ENCODE results near the gene CNKSR3.

CNKSR3 gene

DNA sequence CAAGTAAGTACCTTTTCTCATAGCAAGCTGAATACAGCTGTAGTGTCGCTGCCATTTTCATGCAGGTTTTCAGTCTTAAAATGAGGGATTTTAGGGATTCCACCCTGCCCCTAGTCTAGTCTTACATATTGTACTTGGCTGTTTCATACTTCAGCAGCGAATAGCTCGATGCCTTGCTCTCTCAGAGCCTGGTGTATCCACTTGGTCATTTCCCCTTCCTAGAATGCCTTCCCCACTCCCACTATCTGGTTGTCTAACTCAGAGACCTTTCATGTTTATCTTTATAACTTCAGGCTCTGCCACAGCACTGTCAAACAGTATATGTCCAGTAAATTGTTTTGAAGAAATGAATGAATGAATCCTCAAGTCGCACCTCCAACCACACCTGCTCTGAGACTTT lies 132.8 kb downstream of the CNKSR3 start:
- no peak for DNase-seq

DNA sequence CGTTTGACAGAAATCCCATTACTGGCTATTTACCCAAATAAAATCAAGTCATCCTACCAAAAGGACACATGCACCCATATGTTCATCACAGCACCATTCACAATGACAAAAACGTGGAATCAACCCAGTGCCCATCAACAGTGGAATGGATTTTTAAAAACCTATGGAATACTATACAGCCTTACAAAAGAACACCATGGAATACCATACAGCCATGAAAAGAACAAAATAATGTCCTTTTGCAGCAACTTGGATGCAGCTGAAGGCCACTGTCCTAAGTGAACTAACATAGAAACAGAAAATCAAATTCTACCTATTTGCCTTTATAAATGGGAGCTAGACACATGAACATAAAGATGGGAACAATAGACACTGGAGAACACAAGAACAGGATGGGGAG lies 136.5 kb downstream of the CNKSR3 start:
- DNase-seq: no peak

DNA sequence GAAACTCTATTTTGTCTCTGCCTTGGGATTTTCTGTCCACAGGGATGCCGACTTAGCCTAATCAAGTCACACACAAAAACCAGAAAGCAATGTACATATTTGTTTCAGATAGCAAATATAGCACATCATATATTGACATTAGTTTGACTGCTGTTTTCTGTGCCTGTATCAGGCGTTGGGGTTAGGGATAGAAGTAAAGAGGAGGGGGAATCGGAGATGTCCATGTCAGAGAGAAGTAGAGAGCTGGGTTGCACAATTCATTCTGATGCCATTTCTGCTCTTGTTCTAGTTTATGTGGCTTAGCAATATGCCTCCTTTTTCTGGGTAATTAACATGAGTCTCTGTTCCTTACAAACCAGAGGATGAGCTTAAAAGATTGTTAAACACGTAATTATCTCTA lies 139.2 kb downstream of the CNKSR3 start:
- DNase-seq: no peak

DNA sequence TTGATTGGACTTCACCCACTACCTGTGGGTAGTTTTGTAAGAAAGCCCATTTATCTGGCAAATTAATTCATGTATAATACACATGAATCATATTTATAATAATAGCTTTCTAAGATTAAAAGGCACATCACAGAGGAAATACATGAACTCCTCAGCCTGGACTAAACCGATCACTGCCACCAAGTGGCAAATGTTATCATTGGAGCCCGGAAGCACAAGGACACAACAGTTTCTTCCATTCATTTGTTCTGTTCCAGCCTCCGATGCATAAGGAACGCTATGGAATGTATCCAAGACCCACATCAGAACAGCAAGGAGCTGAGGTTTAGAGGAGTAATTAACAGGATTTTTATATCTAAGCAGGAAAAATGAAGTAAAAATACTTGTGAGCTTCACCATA lies 139.9 kb downstream of the CNKSR3 start:
- no peak for DNase-seq

DNA sequence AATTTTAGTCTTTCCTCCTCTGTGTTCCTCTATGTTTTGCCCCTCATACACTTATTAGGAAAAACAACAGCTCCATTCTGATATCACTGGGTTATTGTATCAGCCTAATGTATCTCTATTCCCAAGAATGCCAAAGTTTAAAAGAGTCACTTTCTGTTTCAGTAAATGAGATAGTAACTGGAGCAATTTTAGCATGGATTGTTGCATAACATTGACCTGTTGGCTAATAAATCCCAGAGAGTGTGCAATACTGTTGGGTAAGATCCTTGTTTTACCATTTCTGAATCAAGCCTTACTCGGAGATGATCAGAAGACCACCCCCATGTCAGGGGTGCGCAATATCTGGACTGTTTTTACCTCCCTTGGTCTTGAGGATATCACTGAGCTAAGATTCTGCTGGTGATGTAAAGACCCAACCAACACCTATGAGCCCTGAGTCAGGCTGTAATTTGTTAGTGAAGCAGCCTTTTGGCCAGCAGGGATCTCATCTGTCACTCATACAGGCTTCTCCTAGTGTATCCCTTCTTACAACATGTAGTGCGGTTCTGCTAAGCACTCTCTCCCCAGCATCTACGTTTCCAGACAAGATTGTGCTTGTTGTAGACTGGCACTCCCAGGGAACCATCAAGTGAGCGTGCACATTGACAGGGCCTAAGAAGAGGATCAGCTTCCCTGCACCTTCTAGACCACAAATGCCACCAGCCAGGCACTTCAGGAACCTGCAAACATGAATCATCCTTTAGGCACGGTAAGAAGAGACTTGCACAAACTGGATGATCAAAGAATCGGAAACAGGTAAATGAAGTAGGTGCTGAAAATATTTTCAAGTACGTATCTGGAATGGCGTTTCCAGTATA lies 142.4 kb downstream of the CNKSR3 start:
- DNase-seq: no peak

DNA sequence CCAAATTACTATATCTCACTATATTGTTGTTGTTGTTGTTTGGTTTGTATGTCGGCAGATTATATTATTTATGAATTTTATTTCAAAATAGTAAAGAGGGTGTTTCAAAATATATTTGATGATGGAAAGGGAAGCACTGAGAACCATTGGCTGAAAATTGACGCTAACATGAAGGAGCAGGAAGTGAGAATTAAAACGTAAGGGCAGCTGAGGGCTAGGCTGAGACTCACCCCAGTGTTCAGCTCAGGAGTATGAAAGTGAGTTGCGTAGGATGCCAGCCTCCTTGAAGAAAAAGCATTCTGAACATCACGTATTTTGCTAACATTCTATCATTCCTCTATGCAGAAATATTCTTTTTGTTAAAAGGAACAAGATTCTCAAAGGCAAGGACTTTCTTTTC lies 143.1 kb downstream of the CNKSR3 start:
- DNase-seq: no peak

DNA sequence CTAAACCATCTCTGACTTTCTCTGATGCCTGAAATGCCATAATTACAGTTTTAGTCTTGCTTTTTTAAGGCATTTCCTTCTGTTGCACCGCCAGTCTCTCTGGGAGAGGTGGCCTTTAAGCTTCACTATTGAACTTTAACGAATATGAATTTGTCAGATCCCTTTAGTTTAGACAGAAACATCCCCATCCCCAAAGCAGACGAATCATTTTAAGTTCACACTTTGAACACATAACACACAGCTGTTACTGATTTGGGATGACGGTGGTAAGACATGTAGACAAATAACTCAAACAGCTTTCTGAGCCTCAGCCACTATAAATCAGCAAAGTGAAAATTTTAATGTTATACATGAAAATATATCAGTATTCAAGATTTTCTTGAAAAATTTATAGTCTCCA lies 146.7 kb downstream of the CNKSR3 start:
- DNase-seq: no peak

DNA sequence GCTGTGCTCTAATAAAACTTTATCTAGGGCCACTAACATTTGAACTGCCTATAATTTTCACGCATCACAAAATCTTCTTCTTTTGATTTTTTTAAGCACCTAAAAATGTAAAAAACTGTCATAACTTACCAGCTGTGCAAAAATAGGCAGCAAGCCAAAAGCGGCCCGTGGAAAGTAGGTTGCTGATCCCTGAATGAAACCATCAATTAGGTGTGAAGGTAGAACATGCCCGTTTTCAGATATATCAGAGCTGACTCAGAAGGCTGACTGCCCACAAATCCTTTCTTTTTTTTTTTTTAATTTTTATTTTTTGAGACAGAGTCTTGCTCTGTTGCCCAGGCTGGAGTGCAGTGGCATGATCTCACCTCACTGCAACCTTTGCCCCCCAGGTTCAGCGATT lies 149.0 kb downstream of the CNKSR3 start:
- no peak for DNase-seq

DNA sequence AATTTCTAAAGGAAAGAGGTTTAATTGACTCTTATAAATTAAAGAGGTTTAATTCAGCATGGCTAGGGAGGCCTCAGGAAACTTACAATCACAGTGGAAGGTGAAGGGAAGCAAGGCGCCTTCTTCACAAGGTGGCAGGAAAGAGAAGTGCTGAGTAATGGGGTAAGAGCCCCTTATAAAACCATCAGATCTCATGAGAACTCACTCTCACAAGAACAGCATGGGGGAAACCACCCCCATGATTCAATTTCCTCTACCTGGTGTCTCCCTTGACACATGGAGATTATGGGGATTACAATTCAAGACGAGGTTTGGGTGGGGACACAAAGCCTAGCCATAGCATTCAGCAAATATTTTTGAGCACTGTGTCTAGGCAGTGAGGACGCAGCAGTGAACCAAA lies 150.0 kb downstream of the CNKSR3 start:
- no peak for DNase-seq

DNA sequence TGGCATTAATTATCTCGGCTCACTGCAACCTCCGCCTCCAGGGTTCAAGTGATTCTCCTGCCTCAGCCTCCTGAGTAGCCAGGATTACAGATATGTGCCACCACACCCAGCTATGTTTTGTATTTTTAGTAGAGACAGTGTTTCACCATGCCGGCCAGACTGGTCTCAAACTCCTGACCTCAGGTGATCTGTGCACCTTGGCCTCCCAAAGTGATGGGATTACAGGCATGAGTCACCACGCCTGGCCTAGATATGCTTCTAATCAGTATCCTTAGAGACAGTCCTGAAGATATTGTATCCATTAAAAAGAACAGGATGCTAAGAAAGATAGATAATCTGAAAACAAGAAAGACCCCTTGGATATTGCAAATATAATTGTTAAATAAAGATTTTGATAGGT lies 150.8 kb downstream of the CNKSR3 start:
- DNase-seq: no peak

DNA sequence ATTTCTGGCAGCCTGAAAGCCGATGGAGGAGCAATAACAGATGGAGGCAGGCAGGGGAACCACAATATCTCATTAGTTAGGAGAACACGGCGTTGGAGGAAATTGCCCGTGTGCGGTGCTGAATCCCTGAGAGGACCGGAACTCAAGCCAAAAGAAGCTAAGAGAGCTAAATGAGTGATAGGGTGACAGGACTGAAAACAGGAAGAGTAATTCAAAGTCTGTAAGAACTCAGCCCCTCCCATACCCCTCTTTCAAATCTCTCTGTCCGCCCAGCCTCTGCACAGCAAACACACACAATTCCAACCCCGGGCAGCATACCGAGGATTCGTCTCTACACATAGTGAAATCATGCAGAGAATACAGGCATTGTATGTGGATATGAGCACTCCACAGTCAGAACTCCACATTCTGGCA lies 151.3 kb downstream of the CNKSR3 start:
- DNase-seq: no peak

DNA sequence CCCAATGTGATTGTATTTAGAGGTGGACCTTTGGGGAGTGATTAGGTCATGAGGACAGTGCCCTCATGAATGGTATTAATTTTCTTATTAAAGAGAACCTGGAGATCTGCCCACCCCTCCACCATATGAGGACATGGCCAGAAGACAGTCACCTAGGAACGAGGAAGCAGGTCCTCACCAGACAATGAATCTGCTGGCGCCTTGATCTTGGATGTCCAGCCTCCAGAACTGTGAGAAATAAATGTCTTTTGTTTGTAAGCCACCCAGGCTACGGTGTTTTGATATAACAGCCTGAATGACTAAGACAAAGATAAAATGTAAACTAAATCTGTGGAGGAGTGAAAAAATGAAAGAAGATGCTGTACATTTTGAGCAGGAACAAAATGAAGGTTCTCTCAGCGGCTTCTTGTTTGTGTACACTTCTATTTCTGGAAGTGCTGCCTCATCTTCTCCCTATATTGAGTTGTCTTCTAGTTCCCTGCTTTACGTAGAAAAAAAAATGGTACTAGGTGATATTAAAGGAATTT lies 152.4 kb downstream of the CNKSR3 start:
- no peak for DNase-seq

DNA sequence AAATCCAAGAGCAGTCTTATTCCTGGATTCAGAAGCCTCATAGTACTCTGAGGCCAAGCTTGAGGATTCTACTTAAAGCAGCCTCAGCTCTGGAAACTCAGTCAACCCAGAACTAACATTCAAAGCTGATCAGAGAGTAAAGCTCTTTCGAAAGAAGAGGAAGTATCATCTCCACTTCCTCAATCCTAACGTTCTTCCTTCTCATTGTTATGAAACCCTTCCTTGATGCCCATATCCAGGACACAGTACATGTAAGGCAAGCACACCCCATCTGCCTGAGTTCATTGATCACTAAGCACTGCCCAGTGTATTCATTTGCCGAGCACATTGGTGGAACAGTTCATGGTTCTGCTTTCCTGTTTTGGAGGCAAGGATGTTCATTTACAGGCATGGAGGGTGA lies 153.8 kb downstream of the CNKSR3 start, which contains the start of gene IPCEF1:
IPCEF1 (minus strand) TSS at position 114 of the 400 bp plus-strand sequence. CDS start 90,856 bp downstream, outside the sequence.
- no peak for DNase-seq

DNA sequence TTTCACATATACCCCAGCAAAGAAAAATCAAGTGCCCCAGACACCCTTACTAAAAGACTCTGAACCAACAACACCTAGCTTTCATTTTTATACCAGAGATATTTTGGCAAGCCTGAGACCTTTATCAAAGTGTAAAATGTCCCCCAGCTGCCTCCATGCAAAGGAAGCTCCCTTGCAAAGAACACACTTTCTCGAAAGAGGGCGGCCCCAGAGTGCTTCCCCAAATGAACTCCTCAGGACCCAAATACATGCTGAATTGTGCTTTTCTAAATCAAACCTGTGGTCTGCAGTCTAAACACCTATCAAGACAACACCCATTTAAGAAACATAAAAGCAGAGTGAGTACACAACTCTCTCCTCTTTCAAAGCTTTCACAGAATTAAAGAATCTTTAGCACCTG lies 154.4 kb downstream of the CNKSR3 start:
- no peak for DNase-seq

DNA sequence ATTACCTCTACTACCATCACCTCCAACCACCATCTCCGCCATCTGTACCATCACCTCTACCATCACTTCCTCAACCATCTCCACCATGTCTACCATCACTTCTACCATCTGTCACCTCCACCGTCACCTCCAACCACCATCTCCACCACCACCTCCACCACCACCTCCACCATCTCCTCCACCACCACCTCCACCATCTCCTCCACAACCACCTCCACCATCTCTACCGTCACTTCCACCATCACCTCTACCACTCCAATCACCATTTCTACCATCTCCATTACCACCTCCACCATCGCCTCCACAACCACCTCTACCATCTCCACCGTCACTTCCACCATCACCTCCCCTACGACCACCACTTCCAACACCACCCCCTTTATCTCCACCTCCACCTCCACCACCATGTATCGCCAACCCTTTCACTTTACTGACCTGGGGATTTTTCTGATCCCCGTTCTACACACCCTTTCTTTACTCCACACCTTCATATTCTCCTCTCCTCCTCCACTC lies 156.2 kb downstream of the CNKSR3 start:
- DNase-seq: no peak

DNA sequence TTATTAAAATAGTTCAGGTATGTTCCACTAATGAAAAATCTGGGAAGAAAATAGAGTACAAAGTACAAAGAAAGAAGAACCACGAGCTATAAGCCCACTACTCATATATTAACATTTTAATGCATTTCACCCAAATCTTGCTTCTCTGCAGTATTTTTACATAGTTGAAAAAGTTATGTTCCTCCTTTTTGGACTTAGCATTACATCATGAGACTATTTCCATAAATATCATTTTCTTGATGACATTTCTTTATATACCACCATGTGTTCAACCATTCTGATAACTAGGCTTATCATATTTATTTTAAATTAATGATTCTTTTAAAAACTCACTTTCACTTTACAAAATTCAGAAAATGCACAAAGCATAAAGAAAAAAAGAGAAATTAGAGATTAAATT lies 156.9 kb downstream of the CNKSR3 start:
- DNase-seq: no peak

DNA sequence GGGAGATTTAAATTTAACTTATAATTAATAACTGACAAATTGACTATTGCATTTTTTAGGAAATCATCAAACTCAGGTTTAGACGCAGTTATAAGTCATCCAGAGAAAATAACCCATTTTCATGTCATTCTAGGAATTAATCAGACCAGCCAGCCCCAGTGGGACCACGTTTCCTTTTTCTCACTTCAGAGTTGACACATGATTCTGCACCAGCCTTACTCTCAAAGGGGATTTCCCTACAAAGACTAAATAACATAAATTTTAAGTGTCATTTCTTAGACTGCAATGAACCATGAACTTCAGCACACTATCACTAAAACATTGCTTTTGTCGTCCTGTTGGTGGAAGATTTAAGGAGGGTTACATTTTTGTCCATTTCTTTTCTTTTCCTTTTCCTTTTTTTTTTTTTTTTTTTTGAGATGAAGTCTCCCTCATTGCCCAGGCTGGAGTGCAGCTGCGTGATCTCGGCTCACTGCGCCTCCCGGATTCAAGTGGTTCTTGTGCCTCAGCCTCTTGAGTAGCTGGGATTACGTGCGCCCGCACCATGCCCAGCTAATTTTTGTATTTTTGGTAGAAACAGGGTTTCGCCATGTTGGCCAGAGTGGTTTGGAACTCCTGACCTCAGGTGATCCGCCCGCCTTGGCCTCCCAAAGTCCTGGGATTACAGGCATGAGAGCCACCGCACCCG lies 157.4 kb downstream of the CNKSR3 start:
- no peak for DNase-seq

DNA sequence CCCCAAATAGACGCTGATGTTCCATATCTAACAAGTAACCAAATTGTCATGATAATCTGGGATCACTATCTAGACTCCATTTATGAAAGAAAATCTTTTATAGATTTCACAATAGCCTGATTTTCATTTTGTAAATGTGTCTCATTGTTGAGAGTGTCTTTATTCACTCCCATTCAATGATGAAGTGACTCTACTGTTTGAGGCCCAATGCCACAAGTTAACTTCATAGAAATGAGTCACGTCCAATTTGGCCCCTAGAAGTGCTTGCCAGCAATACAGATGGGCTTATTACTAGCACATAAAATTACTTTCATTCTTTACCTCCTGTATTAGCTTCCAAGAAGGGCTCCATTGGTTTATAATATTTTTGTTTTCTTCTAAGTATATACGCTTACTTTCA lies 160.2 kb downstream of the CNKSR3 start:
- no peak for DNase-seq

DNA sequence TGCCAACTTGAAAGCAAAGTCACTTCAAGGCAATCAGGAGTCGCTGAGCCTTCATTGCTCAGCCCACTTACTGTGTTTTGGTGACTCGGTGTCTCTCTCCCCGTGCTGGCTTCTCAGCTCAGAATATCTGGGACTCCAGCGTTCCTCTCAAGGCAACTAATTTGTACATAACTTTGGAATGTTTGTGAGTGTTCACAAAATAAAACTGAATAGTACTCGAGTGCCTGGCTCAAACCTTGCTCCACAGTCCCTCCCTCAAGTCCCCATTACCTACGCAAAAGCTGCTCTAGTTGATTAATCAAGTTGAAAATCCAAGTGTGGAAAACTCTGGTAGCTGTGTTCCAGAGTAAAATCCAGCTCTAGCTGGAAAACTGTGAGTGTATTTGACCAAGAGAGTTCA lies 162.5 kb downstream of the CNKSR3 start:
- no peak for DNase-seq

DNA sequence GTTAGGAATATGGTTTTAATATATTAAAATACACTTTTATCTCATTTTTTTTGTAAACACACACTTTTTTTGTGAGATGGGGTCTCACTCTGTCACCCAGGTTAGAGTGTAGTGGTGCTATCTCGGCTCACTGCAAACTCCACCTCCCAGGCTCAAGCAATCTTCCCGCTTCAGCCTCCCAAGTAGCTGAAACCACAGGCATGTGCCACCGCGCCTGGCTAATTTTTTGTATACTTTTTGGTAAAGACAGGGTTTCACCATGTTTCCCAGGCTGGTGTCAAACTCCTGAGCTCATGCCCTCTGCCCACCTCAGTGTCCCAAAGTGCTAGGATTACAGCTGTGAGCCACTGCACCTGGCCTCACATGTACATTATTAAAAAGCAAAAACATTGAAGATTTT lies 164.7 kb downstream of the CNKSR3 start:
- no peak for DNase-seq

DNA sequence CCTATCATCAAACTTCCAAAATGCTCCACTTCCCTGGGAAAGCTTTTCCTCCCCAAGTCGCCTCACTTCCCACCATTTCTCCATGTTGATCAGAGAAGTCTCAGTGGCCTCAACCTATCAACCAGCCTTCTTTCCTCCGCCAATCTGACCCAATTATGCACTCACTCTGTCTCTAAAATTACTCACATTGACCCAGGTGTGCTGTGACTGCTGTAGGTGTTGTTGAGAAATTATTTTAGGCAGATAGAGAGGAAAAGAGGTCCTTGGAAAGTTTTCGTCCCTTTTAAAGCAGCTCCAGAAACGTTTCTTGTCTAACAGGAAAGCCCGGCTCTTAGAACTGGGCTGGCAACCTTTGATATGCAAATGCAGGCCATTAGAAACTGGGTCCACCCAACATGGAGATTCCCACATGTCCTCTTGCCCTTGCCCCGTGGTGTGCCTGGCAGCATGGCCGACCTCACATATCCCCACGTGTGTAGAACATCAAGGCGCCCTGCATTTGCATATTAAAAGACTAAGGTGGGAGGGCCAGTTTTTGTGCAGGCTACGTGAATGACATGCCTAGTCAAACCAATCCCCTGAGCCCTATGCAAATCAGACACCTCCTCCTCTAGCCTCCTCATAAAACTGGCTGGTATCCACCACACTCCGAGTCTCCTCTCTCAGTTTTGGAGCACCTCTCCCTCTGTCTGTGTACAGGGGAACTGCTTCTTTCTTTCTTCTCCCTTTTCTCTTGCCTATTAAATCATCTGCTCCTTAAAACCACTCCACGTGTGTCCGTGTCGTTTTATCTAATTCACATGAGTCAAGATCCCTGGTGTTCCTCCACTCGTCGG lies 166.8 kb downstream of the CNKSR3 start:
- no peak for DNase-seq

DNA sequence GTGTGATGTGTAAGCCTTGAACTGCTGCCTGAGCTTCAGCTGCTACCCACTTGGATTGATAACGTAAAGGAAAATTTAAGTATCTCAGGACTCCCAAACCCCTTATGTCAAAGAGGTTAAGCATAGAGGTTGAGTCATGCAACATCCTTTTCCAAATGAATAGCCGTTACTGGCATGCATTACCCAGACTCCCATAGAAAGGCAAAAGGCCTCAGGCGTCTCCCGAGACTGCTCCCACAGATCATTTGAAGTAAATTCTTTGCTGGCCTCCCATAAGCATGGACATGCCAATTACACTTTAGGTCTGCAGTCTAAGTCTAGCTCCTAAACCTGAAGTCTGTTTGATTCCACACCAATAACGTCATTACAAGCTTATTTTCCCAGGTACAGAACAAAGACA lies 168.6 kb downstream of the CNKSR3 start:
- DNase-seq: no peak

DNA sequence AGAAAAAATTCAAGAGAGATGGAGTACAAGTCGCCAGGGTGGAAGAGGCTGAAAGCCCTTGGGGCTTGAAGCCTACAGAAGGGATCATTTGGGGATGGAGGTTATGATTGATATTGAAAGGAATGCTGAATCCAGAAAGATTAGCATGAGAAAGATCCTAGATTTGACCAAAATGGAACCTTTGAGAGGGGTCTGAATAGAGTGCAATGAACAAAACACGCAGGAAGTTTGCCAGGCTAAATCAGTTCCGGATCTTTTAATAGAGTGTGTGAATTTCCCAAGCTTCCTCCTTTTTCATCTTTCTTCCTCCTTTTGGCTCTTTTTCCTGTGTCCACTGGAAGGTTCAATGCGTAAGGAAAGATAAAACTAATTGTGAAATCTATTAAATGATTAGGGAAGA lies 169.1 kb downstream of the CNKSR3 start:
- DNase-seq: no peak
